ENCODE measurements around the gene DLK1.

GRCh38 chr14:100679707-100680438, 46.8 kb upstream of the DLK1 start:
- TF ChIP-seq CTCF (IDR thresholded peaks at IDR 0.05) = no peak
- no peak for TF ChIP-seq ZFX (IDR thresholded peaks at IDR 0.05; ENCODE audit: borderline replicate concordance)
